ENCODE measurements around the gene RMI1.

RMI1 gene

DNA sequence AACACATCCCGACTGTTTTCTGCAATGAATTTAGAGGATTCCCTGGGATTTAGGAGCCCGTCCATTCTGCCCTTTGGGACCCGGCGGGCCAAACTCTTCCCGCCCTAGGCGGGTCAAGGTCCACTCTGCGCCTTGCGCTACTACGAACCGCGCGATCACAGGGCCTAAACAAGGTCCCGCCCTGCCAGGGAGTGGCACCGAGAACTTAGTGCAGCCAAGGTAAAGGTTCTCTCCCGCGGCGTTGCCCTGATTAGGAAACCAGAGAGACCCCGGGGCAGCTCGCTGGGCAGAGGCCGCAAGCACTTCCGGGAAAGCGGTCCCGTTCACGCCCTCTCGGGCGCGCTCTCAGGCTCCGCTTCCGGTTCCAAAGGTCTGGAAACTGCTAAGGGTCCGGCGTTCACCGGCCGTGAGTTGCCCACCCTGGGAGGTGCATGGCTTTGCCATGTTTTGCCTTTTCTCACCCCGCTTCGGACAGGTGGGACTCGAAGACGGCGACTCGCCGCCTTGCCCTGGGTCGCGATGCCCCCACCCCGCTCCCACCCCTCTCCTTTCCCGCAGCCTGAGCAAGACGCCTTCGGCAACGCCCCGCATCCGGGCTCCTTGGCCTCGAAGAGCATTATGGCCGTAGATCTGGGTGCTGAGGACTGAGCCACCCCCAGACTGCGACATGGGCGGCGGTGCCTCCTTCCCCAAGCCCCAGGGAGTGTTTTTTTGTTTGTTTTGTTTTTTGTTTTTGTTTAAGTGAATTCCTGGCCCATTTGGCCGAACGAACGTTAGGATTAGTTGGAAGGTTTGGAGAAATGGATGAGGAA, 24.0 kb upstream of the RMI1 start:
- H3K4me1 ChIP-seq, result no peaks in the 10 kb centered on the region
- no peaks in the 10 kb centered on the region for H3K36me3 ChIP-seq (replicated peaks)
- no peak for DNase-seq (ENCODE audit: low spot score in 2 of 2)
- H3K9me3 ChIP-seq, result no peaks in the 10 kb centered on the region
- 0 out of 2 replicates have a peak, but pooled peaks cover 8% of the 10 kb centered on the region for H3K27me3 ChIP-seq (ENCODE audit: low read depth)
- no peak overlapping the region for H3K4me3 ChIP-seq
- in situ Hi-C loops (cut with MboI; ENCODE audit: low sequenced_read_pairs), result no loop called here

- H3K4me1 ChIP-seq, result no peaks in the 10 kb centered on the region; the same call in 1 of the 2 replicates
- H3K4me3 ChIP-seq, result no peak overlapping the region
- 0 out of 2 replicates have a peak, but pooled peaks cover 8% of the 10 kb centered on the region for H3K27me3 ChIP-seq (ENCODE audit: low read depth)
- in situ Hi-C loops (cut with MboI; ENCODE audit: low sequenced_read_pairs), result no loop called here
- no peaks in the 10 kb centered on the region for H3K9me3 ChIP-seq
- no peaks in the 10 kb centered on the region for H3K36me3 ChIP-seq (replicated peaks)
- DNase-seq (ENCODE audit: low spot score in 2 of 2), result no peak
Measured at GRCh38 chr9:83957248-83957513, 23.4 kb upstream of the RMI1 start.

DNA sequence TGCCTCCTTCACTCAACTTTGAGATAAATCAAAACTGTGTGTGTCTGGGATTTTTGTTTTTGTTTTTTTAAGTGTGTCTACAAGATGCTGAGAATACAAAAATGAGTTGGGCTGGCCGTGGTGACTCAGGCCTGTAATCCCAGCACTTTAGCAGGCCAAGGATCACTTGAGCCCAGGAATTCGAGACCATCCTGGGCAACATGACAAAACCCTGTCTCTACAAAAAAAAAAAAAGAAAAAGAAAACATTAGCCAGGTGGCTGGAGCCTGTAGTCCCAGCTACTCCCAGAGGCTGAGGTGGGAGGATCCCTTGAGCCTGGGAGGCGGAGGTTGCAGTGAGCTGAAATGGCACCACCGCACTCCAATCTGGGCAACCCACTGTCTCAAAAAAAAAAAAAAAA, 21.5 kb upstream of the RMI1 start:
- no peaks in the 10 kb centered on the region for H3K36me3 ChIP-seq (replicated peaks)
- H3K27me3 ChIP-seq (ENCODE audit: low read depth), result 0 out of 2 replicates have a peak, but pooled peaks cover 8% of the 10 kb centered on the region
- DNase-seq (ENCODE audit: low spot score in 2 of 2), result no peak
- H3K4me3 ChIP-seq, result no peak overlapping the region
- peaks cover 3% of the 10 kb centered on the region; the same call in 1 of the 2 replicates for H3K4me1 ChIP-seq
- in situ Hi-C loops (cut with MboI; ENCODE audit: low sequenced_read_pairs), result no loop called here
- H3K9me3 ChIP-seq, result no peaks in the 10 kb centered on the region

- Histone ChIP-seq H3K9me3 (no peaks in the 10 kb centered on the region), H3K4me1 (peaks cover 3% of the 10 kb centered on the region; the same call in 1 of the 2 replicates), H3K4me3 (no peak overlapping the region), H3K27me3 (ENCODE audit: low read depth) (0 out of 2 replicates have a peak, but pooled peaks cover 3% of the 10 kb centered on the region), H3K36me3 (replicated peaks) (no peaks in the 10 kb centered on the region)
- DNase-seq (ENCODE audit: low spot score in 2 of 2), result no peak
- in situ Hi-C loops (cut with MboI; ENCODE audit: low sequenced_read_pairs), result no loop called here
Measured at GRCh38 chr9:83960991-83961390, 19.6 kb upstream of the RMI1 start.

- Histone ChIP-seq H3K4me3 (no peak overlapping the region), H3K27me3 (ENCODE audit: low read depth) (no peaks in the 10 kb centered on the region), H3K36me3 (replicated peaks) (peaks cover 10% of the 10 kb centered on the region), H3K4me1 (peaks cover 3% of the 10 kb centered on the region; the same call in 1 of the 2 replicates), H3K9me3 (no peaks in the 10 kb centered on the region)
- DNase-seq (ENCODE audit: low spot score in 2 of 2), result no peak
- in situ Hi-C loops (cut with MboI; ENCODE audit: low sequenced_read_pairs), result no loop called here
Measured at GRCh38 chr9:83962165-83962564, 18.4 kb upstream of the RMI1 start.

- no peak overlapping the region for H3K4me3 ChIP-seq
- no peaks in the 10 kb centered on the region for H3K9me3 ChIP-seq
- no peaks in the 10 kb centered on the region for H3K27me3 ChIP-seq (ENCODE audit: low read depth)
- peaks cover 3% of the 10 kb centered on the region; the same call in 1 of the 2 replicates for H3K4me1 ChIP-seq
- no peak for DNase-seq (ENCODE audit: low spot score in 2 of 2)
- in situ Hi-C loops (cut with MboI; ENCODE audit: low sequenced_read_pairs), result no loop called here
- H3K36me3 ChIP-seq (replicated peaks), result peaks cover 35% of the 10 kb centered on the region
Measured at GRCh38 chr9:83964973-83965349, 15.6 kb upstream of the RMI1 start.

- Histone ChIP-seq H3K4me1 (peaks cover 3% of the 10 kb centered on the region; the same call in 1 of the 2 replicates), H3K9me3 (no peaks in the 10 kb centered on the region), H3K36me3 (replicated peaks) (peaks cover 42% of the 10 kb centered on the region), H3K27me3 (ENCODE audit: low read depth) (no peaks in the 10 kb centered on the region), H3K4me3 (no peak overlapping the region)
- in situ Hi-C loops (cut with MboI; ENCODE audit: low sequenced_read_pairs), result no loop called here
- DNase-seq (ENCODE audit: low spot score in 2 of 2), result no peak
Measured at GRCh38 chr9:83965350-83966208, 15.0 kb upstream of the RMI1 start.

- no peaks in the 10 kb centered on the region for H3K27me3 ChIP-seq (ENCODE audit: low read depth)
- no peaks in the 10 kb centered on the region for H3K9me3 ChIP-seq
- peaks cover 3% of the 10 kb centered on the region; the same call in 1 of the 2 replicates for H3K4me1 ChIP-seq
- in situ Hi-C loops (cut with MboI; ENCODE audit: low sequenced_read_pairs), result no loop called here
- no peak for DNase-seq (ENCODE audit: low spot score in 2 of 2)
- H3K4me3 ChIP-seq, result no peak overlapping the region
- peaks cover 48% of the 10 kb centered on the region for H3K36me3 ChIP-seq (replicated peaks)
Measured at GRCh38 chr9:83966209-83966582, 14.4 kb upstream of the RMI1 start.

DNA sequence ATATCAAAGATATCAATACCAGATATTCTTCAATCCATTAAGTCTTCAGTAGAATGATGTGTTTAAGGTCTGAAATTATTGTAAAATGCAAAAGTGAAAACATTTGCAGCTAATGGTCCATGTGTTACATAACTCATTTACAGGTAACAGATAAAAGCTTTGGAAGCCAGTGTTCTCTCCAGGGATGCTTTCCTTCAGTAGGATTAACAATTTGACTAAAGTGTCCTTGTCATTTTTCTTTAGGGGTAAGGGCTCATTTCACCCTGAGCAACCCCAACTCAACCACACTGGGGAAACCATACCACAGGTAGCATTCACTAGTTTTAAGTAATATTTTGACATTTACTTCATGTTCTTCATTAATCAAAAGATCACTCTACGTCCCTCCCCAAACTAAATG, 13.5 kb upstream of the RMI1 start:
- H3K27me3 ChIP-seq (ENCODE audit: low read depth), result no peaks in the 10 kb centered on the region
- H3K36me3 ChIP-seq (replicated peaks), result peaks cover 57% of the 10 kb centered on the region
- H3K4me3 ChIP-seq, result no peak overlapping the region
- H3K4me1 ChIP-seq, result peaks cover 3% of the 10 kb centered on the region; the same call in 1 of the 2 replicates
- no peak for DNase-seq (ENCODE audit: low spot score in 2 of 2)
- in situ Hi-C loops (cut with MboI; ENCODE audit: low sequenced_read_pairs), result no loop called here
- H3K9me3 ChIP-seq, result no peaks in the 10 kb centered on the region

DNA sequence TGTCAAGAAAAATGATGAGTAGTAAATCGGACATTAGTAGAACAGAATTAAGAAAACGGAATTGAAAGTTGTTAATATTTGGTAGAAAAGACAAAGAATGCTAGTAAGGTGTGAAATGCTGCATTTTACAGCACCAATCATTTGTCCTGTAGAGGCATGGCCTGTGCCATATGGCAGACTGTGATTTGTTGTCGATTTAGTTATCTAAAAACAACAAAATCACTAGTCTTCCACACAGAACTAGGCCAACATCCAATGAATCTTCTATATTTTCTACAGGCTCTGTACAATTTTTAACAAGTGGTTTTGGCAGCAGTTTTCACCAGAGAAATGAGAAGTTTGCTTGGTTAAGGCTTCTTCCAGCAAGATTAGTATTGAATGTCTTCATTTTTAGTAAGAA, 11.0 kb upstream of the RMI1 start:
- no peaks in the 10 kb centered on the region for H3K9me3 ChIP-seq
- no peaks in the 10 kb centered on the region for H3K27me3 ChIP-seq (ENCODE audit: low read depth)
- H3K4me3 ChIP-seq, result no peak overlapping the region
- peaks cover 82% of the 10 kb centered on the region for H3K36me3 ChIP-seq (replicated peaks)
- in situ Hi-C loops (cut with MboI; ENCODE audit: low sequenced_read_pairs), result no loop called here
- DNase-seq (ENCODE audit: low spot score in 2 of 2), result no peak
- H3K4me1 ChIP-seq, result no peaks in the 10 kb centered on the region

DNA sequence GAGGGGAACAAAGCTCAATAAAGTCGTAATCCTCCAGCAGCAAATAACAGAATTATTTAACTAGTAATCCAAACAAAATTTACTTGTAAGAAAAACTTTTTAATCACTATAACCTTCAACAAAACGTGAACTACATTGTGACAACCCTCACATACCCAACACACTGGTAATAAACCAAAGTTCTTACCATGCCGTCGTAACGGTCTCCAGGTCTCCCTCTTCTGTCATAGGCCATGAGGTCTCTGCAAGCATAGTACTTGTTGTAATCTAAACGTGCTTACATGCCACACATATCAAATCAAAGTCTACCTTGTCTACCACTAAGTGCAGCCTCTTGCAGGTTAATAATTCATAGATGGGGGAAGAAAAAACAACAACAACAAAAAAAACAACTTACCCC, 9.1 kb upstream of the RMI1 start:
- Histone ChIP-seq H3K9me3 (no peaks in the 10 kb centered on the region), H3K4me3 (no peak overlapping the region), H3K27me3 (ENCODE audit: low read depth) (no peaks in the 10 kb centered on the region), H3K36me3 (replicated peaks) (peaks cover 98% of the 10 kb centered on the region), H3K4me1 (peaks cover 3% of the 10 kb centered on the region; the same call in 1 of the 2 replicates)
- in situ Hi-C loops (cut with MboI; ENCODE audit: low sequenced_read_pairs), result no loop called here
- no peak for DNase-seq (ENCODE audit: low spot score in 2 of 2)

DNA sequence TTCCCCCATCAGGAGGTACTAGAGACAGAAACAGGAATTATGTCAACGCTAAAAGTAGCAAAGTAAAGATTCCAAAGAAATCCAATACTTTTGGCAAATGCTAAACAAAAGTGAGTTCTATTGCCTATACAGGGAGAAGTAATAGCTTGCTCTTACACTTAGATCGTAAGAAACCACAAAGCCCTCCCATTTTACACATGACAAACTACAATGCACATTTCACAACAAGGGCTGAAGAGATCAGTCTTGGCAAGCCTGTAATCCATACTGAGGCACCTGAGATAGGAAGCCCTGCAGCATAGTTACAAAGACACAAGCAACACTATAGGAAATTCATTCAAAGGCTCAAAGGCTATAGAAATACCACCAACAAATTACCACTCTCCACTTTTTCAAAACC, 8.3 kb upstream of the RMI1 start:
- H3K4me3 ChIP-seq, result no peak overlapping the region
- peaks cover 98% of the 10 kb centered on the region for H3K36me3 ChIP-seq (replicated peaks)
- H3K4me1 ChIP-seq, result peaks cover 10% of the 10 kb centered on the region
- H3K9me3 ChIP-seq, result no peaks in the 10 kb centered on the region
- no peak for DNase-seq (ENCODE audit: low spot score in 2 of 2)
- H3K27me3 ChIP-seq (ENCODE audit: low read depth), result no peaks in the 10 kb centered on the region
- in situ Hi-C loops (cut with MboI; ENCODE audit: low sequenced_read_pairs), result no loop called here

DNA sequence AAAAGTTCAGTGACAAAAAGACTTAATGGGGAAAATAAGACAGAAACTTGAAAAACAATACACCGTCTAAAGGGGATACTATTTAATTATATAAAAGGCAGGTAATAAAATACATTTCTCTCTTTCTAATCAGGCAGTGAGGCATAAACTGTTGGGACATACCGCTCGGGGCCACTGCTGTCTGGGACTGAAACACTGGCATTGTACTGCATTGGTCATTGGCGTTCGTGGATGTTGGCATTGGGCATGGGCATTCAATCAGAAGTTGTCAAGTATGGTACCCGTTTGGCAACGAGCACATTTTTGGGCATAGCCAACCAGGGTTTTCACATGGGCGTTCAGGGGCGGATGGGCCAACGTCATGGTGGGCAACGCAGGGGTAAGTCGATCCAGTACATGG, 5.3 kb upstream of the RMI1 start:
- in situ Hi-C loops (cut with MboI; ENCODE audit: low sequenced_read_pairs), result no loop called here

DNA sequence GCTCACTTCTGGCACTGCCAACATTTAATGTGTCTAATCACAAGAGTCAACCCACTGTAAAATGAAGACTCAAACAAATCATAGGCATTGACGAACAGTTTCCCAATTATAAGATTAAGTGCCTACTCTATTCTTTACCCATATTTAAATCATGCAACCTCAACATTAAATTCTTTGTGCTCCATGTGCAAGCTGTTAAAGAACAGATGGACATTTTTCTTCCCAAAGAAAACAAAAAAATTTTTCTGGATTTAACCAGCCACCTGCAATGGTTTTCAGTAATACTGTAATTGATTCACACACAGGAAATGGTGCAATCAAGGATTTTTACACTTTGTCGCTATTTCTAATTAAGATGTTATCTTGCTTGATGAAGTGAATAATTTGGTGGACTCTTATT, 4.2 kb upstream of the RMI1 start:
- in situ Hi-C loops (cut with MboI; ENCODE audit: low sequenced_read_pairs), result no loop called here
- H3K9me3 ChIP-seq, result no peaks in the 10 kb centered on the region
- H3K36me3 ChIP-seq (replicated peaks), result peaks cover 89% of the 10 kb centered on the region
- no peak overlapping the region for H3K4me3 ChIP-seq
- peaks cover 17% of the 10 kb centered on the region for H3K4me1 ChIP-seq
- no peak for DNase-seq (ENCODE audit: low spot score in 2 of 2)
- no peaks in the 10 kb centered on the region for H3K27me3 ChIP-seq (ENCODE audit: low read depth)

More for the DNA sequence above, 5.3 kb upstream of the RMI1 start:
- no peak overlapping the region for H3K4me3 ChIP-seq
- DNase-seq (ENCODE audit: low spot score in 2 of 2), result no peak
- peaks cover 17% of the 10 kb centered on the region for H3K4me1 ChIP-seq
- H3K9me3 ChIP-seq, result no peaks in the 10 kb centered on the region
- no peaks in the 10 kb centered on the region for H3K27me3 ChIP-seq (ENCODE audit: low read depth)
- peaks cover 96% of the 10 kb centered on the region for H3K36me3 ChIP-seq (replicated peaks)
